GM20431 (cell line): ENCODE data around the gene ASXL1.
"Not testable (repeated sequence)": the region's sequence is repeated elsewhere in the genome, so short reads cannot be mapped to it uniquely, and the experiment has no call there.

Source experiments
- in situ Hi-C: fragments of 300-500 bp; cut with MseI, MboI; formaldehyde crosslinking; loops from one replicate; pipeline ENCODE4 v1.15.0; 2020; ENCODE audit warnings: low sequenced_read_pairs; ENCODE audit not compliant: unreplicated experiment

ASXL1 gene

GRCh38 chr20:32461836-32462600, 103.9 kb downstream of the ASXL1 start:
- in situ Hi-C loops: no loop called here

- in situ Hi-C loops: no loop called here
These were observed 104.9 kb downstream of the ASXL1 start for GRCh38 chr20:32462900-32463641.

DNA sequence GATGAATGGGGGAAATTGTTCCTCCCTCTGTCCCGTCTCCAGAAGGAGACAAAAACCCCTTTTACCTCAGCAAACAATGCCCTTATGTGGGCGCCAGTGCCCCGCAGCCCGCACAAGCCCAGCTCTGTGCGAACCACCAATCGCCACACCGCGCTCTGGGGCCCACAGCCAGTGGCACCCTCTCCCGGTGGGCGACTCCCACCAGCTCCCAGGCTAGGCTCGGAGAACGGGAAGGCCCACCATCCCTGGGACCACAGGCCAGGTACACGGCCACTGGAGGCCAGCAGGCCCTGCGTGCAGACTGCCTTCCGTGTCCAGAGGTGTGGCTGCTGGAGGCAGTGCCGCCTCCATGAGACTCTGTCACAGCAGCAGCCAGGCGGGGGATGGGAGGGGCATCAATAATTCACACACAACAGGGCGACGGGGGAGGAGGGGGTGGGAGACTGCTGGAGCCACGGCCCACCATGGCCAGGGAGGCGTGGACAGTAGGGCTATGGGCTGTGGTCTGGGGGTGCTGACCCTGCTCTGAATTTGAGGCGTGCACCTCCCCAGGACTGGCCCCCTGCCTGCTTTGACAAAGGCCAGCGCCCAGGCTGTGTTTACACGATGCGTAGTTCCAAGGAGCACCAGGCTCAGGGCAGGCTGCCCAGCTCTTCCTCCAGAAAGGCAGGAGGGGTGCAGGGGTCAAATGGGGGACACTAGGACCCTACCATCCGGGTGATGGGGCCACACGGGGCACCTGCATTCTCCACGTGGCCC, 105.7 kb downstream of the ASXL1 start:
- in situ Hi-C loops: no loop called here

DNA sequence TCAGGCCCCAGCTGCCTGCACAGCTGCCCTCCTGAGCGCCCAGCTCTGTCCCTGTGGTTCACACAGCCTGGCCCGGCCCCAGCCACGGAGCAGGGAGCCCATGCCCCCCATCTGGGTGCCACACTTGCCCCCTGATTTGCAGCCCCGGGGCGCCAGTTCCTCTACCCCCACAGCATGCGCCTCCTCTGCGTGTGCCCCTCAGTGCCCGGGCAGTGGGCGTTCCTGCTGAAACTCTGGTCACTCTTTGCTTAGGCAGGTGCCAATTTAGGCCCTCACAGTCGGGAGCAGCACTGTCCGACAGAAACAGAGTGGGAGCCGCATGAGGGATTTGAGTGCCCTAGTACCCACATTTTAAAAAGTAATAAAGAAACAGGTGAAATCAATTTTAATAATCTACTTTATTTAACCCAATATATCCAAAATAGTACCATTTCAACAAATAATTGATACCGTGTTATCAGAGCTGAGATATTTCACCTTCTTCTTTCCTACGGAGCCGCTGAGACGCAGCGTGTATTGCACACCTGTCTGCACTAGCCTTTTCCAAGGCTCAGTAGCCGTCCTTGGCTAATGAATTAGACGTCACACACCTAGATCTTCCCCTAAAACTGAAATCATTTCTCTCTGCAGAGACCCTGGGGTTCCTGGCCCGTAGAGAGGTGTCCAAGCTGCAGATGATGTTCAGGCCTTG, 106.4 kb downstream of the ASXL1 start:
- in situ Hi-C loops: no loop called here

- in situ Hi-C loops: no loop called here
These were observed 107.2 kb downstream of the ASXL1 start for GRCh38 chr20:32465092-32465900.

DNA sequence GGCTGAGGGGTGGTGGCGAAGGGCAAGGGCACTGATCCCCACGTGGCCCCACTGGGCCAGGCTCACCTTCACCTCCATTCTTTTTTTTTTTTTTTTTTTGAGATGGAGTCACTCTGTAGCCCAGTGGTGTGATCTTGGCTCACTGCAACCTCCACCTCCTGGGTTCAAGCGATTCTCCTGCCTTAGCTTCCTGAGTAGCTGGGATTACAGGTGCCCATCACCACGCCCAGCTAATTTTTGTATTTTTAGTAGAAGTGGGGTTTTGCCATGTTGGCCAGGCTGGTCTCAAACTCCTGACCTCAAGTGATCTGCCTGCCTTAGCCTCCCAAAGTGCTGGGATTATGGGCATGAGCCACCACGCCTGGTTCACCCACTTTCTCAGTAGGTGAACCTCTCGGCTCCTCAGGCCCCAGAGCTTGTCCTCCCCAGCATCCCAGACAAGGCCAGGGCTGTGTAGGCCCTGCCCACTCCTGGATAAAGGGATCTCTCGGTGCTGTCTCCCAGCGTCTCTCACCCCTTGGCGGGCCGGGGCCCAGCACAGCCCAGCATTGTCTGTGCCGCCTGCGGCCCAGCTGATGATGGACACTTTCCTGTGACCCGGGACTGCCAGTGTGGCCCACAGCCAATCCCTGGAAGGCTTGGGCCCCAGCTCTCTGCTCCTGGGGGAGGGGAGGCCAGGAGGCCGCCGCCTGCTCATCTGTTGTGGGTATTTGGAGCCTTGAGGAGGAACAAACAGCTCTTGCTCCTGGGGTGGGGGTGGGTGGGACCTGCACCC, 108.0 kb downstream of the ASXL1 start:
- in situ Hi-C loops: not testable (repeated sequence)

DNA sequence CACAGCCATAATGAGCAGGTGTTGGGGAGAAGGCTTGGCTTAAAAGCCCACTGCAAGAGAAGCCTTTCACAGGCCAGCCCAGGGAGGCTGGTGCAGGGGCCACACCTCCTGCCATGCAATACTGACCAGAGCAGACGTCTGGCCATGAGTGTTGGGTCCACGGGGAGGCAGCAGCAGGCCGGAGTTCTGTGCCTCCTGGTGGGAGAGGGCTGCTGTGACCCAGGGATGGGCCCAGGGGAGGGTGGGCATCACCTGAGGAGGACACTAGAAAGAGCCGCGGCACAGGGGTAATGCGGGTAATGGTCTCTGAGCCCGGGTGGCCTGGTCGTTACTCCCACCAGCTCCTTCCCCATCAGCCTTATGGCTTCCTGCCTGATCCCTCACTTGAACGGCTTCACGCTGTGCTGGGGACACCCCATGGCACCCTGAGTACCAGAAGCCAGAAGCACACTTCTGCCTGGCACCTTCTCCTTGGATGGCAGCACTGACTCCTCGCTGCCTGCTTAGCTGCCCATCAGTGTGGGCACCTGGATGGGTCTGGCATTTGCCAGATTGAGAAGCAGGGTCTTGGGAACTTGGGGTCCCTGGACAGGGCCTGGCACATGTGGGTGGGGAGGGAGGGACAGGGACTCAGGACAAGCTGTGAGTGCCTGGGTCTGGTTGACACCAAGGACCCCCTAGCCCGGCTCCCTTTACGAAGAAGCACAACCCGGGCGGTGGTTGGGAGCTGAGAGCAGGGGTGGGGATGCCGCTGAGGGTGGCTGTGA, 108.8 kb downstream of the ASXL1 start:
- in situ Hi-C loops: no loop called here

DNA sequence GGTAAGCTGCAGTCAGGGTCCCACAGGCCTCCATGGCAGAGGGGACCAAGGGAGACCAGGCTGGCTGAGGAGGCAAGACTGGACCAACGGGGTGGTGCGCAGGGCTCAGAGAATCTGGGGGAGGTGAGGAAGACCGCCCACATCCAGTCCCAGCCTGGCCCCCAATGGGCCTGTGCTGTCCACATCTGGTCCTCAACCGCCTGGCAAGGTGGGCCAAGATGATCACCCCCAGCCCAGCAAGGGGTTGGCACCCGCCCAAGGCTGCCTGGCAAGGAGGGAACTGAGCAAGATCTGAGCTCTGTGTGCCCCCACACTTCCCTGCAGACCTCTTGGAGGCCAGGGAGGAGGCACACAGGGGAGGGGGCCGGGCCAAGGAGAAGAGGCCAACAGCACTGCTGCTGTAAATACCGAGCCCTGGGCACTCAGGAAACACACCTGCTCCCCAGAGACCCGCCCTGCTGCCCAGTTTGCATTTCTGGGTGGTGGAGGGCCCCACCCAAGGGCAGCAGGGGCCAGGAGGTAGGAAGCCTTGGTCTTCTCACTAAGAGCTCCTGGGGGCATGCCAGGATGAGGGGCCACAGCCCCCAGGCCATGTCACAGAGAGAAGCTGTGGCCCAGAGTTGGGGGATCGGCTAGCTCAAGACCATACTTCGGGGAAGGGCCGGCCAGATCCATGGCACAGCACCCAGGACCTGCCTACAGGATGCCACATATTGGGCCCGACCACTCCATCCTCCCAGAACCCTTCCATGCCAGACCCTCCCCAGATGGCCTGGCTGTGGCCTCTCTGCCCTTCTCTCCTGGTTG, 109.6 kb downstream of the ASXL1 start:
- in situ Hi-C loops: no loop called here

GRCh38 chr20:32468313-32468640, 110.1 kb downstream of the ASXL1 start:
- in situ Hi-C loops: no loop called here

DNA sequence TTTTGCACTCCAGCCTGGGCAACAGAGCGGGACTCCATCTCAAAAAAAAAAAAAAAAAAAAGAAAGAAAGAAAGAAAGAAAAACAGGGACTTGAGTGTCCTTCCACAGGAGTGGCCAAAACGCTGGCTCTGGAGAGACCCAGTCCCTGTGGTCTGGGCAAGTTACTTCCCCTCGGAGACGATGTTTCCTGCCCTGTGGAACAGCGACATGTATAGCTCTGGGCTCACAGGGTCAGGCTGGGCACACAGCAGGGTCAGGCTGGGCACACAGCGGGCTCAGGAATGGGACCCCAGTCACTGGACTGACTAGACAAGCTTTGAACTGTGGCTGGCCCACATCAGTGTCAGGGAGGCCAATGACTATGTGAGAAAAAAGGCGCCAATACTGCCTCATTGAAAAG, 110.7 kb downstream of the ASXL1 start:
- in situ Hi-C loops: no loop called here

DNA sequence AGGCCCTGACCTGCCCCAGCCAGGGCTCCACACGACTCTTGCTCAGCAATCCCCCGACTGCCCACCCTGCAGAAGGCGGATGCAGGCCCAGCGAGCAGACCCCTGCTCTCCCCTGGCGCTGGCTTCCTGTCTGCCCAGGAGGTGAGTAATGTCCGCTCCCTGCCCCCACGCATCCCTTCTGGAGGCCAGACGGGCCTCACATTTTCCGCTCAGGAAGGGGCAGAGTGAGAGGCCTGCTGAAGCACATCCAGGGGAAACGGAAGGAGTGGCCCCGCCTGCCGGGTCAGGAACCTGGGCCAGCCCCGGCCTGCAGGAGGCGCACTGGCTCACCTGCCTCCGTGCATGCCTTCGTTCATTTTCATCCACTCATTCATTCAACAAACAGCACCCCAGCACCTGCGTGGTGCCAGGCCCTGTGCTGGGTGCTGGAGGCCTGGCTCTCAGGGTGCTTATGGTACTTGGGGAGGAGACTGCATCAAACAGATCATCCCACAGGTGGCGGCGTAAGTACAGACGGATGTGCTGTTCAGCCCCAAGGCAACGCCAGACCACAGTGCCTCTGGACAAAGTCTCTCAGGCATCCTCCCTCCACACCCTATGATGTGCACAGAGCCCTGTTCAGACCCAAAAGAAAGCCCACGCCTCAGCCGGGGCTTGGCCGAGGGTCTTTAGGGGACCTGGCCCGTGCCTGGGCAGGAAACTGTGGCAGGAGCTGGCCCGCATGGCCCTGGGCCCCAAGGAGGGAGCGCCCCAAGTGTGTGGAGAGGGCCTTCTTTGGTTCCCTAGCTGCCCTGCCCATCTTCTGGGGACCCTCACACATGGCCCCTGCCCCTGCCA, 112.1 kb downstream of the ASXL1 start:
- in situ Hi-C loops: no loop called here

DNA sequence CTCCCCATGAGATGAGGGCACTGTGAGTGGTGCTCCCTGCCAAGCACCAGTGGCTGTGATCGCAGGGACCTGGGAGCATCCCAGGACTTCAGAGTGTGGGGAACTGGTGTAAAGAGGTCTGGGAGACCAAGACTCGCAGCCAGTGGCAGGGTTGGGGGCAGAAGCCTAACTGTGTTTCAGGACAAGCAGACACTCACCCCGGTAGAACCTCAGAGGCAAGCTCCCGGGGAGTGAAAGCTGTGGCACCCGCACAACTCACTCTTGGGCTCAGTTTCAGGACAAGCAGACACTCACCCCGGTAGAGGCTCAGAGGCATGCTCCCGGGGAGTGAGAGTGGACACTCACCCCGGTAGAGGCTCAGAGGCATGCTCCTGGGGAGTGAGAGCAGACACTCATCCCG, 112.8 kb downstream of the ASXL1 start:
- in situ Hi-C loops: no loop called here

GRCh38 chr20:32472581-32473207, 114.6 kb downstream of the ASXL1 start:
- in situ Hi-C loops: no loop called here

- in situ Hi-C loops: no loop called here
These were observed 115.3 kb downstream of the ASXL1 start for GRCh38 chr20:32473231-32474008.

GRCh38 chr20:32474009-32474716, 116.0 kb downstream of the ASXL1 start:
- in situ Hi-C loops: no loop called here
